Measurements from ENCODE around the gene ZNF274. TPM values are rescaled to one million over a fixed set of nuclear protein-coding genes. Genes with fewer than 3 reads are reported as not detected.

The ZNF274 gene
- total and polyA plus RNA-seq, 2 experiments from 2014 or later: 19.9 to 31.2 TPM

DNA sequence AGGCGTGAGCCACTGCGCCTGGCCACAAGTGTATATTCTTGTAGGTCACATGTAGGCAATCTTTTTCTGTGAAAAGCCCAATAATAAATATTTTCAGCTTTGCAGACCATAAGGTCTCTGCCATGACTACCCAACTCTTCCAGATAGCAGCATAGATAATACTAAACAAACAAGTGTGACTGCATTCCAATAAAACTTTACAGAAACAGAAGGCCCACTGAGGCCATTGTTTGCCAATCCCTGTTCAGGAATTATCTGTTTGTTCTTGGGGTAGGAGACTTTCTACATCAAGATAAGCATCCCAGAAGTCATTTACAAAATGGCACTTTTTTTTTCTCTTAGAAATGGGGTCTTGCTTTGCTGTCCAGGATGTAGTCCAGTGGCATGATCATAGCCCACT lies 29.5 kb upstream of the ZNF274 start:
- peaks cover 8% of the 10 kb centered on the region for H3K9me2 ChIP-seq (ENCODE audit: insufficient read depth)
- H3K36me3 ChIP-seq (ENCODE audit: insufficient read depth): peaks cover 5% of the 10 kb centered on the region; the same call in 1 of the 2 replicates
- Mint-ChIP-seq H3K4me3 (no peak overlapping the region), H3K9me3 (peaks cover 34% of the 10 kb centered on the region), H3K4me1 (peaks cover 11% of the 10 kb centered on the region), H3K36me3 (ENCODE audit: low read depth) (peaks cover 18% of the 10 kb centered on the region), H3K27me3 (ENCODE audit: insufficient read depth, low read depth, poor library complexity) (peaks cover 17% of the 10 kb centered on the region), H3K27ac (no peak overlapping the region)
- TF ChIP-seq, protein P1, sequence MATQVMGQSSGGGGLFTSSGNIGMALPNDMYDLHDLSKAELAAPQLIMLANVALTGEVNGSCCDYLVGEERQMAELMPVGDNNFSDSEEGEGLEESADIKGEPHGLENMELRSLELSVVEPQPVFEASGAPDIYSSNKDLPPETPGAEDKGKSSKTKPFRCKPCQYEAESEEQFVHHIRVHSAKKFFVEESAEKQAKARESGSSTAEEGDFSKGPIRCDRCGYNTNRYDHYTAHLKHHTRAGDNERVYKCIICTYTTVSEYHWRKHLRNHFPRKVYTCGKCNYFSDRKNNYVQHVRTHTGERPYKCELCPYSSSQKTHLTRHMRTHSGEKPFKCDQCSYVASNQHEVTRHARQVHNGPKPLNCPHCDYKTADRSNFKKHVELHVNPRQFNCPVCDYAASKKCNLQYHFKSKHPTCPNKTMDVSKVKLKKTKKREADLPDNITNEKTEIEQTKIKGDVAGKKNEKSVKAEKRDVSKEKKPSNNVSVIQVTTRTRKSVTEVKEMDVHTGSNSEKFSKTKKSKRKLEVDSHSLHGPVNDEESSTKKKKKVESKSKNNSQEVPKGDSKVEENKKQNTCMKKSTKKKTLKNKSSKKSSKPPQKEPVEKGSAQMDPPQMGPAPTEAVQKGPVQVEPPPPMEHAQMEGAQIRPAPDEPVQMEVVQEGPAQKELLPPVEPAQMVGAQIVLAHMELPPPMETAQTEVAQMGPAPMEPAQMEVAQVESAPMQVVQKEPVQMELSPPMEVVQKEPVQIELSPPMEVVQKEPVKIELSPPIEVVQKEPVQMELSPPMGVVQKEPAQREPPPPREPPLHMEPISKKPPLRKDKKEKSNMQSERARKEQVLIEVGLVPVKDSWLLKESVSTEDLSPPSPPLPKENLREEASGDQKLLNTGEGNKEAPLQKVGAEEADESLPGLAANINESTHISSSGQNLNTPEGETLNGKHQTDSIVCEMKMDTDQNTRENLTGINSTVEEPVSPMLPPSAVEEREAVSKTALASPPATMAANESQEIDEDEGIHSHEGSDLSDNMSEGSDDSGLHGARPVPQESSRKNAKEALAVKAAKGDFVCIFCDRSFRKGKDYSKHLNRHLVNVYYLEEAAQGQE (IDR thresholded peaks at IDR 0.05; ENCODE audit: unreplicated experiment): no peak
- no peak for TF ChIP-seq JUNB (IDR thresholded peaks at IDR 0.05; ENCODE audit: unreplicated experiment)
- no peak for TF ChIP-seq ZNF331 (CRISPR knock-in tag; IDR thresholded peaks at IDR 0.05; ENCODE audit: low read depth)
- TF ChIP-seq EZH2phosphoT487 (IDR thresholded peaks at IDR 0.05; ENCODE audit: unreplicated experiment): no peak
- TF ChIP-seq, protein P2, sequence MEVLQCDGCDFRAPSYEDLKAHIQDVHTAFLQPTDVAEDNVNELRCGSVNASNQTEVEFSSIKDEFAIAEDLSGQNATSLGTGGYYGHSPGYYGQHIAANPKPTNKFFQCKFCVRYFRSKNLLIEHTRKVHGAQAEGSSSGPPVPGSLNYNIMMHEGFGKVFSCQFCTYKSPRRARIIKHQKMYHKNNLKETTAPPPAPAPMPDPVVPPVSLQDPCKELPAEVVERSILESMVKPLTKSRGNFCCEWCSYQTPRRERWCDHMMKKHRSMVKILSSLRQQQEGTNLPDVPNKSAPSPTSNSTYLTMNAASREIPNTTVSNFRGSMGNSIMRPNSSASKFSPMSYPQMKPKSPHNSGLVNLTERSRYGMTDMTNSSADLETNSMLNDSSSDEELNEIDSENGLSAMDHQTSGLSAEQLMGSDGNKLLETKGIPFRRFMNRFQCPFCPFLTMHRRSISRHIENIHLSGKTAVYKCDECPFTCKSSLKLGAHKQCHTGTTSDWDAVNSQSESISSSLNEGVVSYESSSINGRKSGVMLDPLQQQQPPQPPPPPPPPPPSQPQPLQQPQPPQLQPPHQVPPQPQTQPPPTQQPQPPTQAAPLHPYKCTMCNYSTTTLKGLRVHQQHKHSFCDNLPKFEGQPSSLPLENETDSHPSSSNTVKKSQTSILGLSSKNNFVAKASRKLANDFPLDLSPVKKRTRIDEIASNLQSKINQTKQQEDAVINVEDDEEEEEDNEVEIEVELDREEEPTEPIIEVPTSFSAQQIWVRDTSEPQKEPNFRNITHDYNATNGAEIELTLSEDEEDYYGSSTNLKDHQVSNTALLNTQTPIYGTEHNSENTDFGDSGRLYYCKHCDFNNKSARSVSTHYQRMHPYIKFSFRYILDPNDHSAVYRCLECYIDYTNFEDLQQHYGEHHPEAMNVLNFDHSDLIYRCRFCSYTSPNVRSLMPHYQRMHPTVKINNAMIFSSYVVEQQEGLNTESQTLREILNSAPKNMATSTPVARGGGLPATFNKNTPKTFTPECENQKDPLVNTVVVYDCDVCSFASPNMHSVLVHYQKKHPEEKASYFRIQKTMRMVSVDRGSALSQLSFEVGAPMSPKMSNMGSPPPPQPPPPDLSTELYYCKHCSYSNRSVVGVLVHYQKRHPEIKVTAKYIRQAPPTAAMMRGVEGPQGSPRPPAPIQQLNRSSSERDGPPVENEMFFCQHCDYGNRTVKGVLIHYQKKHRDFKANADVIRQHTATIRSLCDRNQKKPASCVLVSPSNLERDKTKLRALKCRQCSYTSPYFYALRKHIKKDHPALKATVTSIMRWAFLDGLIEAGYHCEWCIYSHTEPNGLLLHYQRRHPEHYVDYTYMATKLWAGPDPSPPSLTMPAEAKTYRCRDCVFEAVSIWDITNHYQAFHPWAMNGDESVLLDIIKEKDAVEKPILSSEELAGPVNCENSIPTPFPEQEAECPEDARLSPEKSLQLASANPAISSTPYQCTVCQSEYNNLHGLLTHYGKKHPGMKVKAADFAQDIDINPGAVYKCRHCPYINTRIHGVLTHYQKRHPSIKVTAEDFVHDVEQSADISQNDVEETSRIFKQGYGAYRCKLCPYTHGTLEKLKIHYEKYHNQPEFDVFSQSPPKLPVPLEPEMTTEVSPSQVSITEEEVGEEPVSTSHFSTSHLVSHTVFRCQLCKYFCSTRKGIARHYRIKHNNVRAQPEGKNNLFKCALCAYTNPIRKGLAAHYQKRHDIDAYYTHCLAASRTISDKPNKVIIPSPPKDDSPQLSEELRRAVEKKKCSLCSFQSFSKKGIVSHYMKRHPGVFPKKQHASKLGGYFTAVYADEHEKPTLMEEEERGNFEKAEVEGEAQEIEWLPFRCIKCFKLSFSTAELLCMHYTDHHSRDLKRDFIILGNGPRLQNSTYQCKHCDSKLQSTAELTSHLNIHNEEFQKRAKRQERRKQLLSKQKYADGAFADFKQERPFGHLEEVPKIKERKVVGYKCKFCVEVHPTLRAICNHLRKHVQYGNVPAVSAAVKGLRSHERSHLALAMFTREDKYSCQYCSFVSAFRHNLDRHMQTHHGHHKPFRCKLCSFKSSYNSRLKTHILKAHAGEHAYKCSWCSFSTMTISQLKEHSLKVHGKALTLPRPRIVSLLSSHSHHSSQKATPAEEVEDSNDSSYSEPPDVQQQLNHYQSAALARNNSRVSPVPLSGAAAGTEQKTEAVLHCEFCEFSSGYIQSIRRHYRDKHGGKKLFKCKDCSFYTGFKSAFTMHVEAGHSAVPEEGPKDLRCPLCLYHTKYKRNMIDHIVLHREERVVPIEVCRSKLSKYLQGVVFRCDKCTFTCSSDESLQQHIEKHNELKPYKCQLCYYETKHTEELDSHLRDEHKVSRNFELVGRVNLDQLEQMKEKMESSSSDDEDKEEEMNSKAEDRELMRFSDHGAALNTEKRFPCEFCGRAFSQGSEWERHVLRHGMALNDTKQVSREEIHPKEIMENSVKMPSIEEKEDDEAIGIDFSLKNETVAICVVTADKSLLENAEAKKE (CRISPR knock-in tag; IDR thresholded peaks at IDR 0.05): no peak
- TF ChIP-seq CREB1 (CRISPR knock-in tag; IDR thresholded peaks at IDR 0.05; ENCODE audit: low read depth): no peak
- H4K20me1 ChIP-seq (replicated peaks; ENCODE audit: insufficient read depth): no peaks in the 10 kb centered on the region
- H3K4me1 ChIP-seq (ENCODE audit: insufficient read depth): peaks cover 15% of the 10 kb centered on the region; the same call in 1 of the 2 replicates
- peaks cover 30% of the 10 kb centered on the region for H3K79me2 ChIP-seq (replicated peaks; ENCODE audit: insufficient read depth)
- no peak for DNase-seq (ENCODE audit: low spot score)
- H3K27ac ChIP-seq (ENCODE audit: low read depth): no peak overlapping the region
- ATAC-seq: no peak
- peak overlapping the region; percentile 96; the same call in 1 of the 2 replicates for H3K4me3 ChIP-seq
- H3F3A ChIP-seq (replicated peaks; ENCODE audit: low read depth): no peaks in the 10 kb centered on the region
- peak overlapping the region; percentile 78; the same call in 1 of the 2 replicates for H3K4me2 ChIP-seq
- H2AFZ ChIP-seq: no peak overlapping the region
- peaks cover 3% of the 10 kb centered on the region; the same call in 1 of the 2 replicates for H3K27me3 ChIP-seq (ENCODE audit: insufficient read depth)
